Neutrophil (primary cell): ENCODE data around the gene FFAR4.

Experiments used
- H3K27ac ChIP-seq: fragments of 200-600 bp; sonication (generic); 2 replicates; pipeline ENCODE4 v1.5.1; 2016; ENCODE audit warnings: mild to moderate bottlenecking, moderate library complexity
- H3K27me3 ChIP-seq: fragments of 200-600 bp; sonication (generic); 2 replicates; pipeline ENCODE4 v1.6.0; 2016; ENCODE audit warnings: mild to moderate bottlenecking
- H3K36me3 ChIP-seq: fragments of 200-600 bp; sonication (generic); 2 replicates; pipeline ENCODE4 v1.5.1; 2017
- H3K4me1 ChIP-seq, 2 experiments: fragments of 200-600 bp in 1 of 2; sonication (generic) in 1 of 2; 1 replicate in 1 of 2; 2 replicates in 1 of 2; pipeline versions ENCODE4 v1.5.1 to v1.6.1; 2013 to 2016; ENCODE audit warnings: low read depth in 1 of 2, low read length in 1 of 2, mild to moderate bottlenecking in 1 of 2, moderate library complexity in 1 of 2; ENCODE audit not compliant: control insufficient read depth in 1 of 2, insufficient read depth in 1 of 2
- H3K4me3 ChIP-seq, 2 experiments: fragments of 200-600 bp in 1 of 2; sonication (generic) in 1 of 2; 1 replicate in 1 of 2; 2 replicates in 1 of 2; pipeline ENCODE4 v1.5.1; 2013 to 2016; ENCODE audit warnings: low read depth in 1 of 2, low read length in 1 of 2, mild to moderate bottlenecking in 1 of 2, moderate library complexity in 1 of 2
- H3K9me3 ChIP-seq: fragments of 200-600 bp; sonication (generic); 2 replicates; pipeline ENCODE4 v1.5.1; 2016
- TF ChIP-seq, protein P1 (sequence below): fragments of 200-600 bp; sonication (generic); IDR thresholded peaks from 2 replicates; pipeline ENCODE4 v1.5.1; 2016; ENCODE audit warnings: antibody characterized with exemption

The FFAR4 gene

DNA sequence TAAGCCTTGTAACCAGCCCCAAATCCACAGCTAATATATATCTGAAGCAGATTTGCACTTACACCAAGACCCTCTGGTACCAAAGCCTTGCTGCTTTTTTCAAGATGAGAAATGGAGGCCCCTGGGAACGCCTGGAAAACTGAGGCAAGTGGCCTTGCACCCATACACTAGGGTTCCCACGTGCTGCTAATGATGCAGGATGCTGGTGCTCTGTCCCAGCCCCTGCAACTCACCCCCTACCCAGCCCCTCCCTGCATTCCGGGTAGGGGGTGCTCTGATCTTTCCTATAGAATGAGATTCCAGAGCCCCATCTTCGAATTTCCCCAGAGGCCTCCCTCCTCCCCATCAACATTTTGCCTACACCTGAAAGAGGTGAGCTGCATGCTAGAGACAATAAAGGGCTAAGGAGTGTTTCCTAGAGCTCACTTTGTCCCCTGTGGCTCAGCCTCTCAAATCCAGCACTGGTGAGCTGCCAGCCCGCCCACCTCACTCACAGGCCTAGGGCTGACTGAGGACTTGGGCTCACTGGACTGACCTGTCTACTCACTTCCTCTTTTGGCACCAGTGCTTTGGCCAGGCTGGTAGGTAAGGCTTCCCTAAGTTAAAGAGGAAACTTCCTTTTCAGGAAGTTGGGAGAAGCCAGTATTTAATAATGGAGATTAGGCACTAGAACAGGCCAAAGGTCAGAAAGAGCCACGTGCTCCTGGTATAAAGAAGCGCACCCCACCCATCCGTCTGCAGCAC, 24.8 kb downstream of the FFAR4 start:
- H3K4me3 ChIP-seq: no peak overlapping the region
- no peaks in the 10 kb centered on the region for H3K36me3 ChIP-seq
- H3K27ac ChIP-seq: no peak overlapping the region
- H3K9me3 ChIP-seq: no peaks in the 10 kb centered on the region
- no peaks in the 10 kb centered on the region for H3K4me1 ChIP-seq
- TF ChIP-seq, protein P1, sequence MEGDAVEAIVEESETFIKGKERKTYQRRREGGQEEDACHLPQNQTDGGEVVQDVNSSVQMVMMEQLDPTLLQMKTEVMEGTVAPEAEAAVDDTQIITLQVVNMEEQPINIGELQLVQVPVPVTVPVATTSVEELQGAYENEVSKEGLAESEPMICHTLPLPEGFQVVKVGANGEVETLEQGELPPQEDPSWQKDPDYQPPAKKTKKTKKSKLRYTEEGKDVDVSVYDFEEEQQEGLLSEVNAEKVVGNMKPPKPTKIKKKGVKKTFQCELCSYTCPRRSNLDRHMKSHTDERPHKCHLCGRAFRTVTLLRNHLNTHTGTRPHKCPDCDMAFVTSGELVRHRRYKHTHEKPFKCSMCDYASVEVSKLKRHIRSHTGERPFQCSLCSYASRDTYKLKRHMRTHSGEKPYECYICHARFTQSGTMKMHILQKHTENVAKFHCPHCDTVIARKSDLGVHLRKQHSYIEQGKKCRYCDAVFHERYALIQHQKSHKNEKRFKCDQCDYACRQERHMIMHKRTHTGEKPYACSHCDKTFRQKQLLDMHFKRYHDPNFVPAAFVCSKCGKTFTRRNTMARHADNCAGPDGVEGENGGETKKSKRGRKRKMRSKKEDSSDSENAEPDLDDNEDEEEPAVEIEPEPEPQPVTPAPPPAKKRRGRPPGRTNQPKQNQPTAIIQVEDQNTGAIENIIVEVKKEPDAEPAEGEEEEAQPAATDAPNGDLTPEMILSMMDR: no peak
- no peaks in the 10 kb centered on the region for H3K27me3 ChIP-seq

DNA sequence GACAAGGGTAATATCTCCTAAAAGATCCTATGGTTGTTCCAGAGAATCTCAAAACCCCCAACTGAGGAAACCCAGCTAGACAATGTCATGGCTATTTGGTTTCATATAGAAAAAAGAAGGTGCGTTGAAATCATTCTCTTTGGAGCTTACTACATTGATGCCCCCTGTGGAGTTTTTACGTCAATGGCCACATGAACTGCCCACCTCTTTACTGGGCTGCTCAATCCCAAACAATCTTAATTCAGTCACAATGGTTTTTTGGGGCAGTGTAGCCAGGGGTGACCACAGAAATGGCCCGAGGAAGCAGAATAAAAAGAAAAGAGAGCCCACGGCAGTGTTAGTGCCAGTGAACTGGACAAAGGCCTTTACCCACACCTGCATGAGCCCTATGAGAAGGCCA, 26.8 kb downstream of the FFAR4 start:
- no peaks in the 10 kb centered on the region for H3K9me3 ChIP-seq
- H3K27ac ChIP-seq: no peak overlapping the region
- H3K36me3 ChIP-seq: no peaks in the 10 kb centered on the region
- peaks cover 3% of the 10 kb centered on the region for H3K27me3 ChIP-seq
- H3K4me1 ChIP-seq: no peaks in the 10 kb centered on the region
- no peak overlapping the region for H3K4me3 ChIP-seq
- TF ChIP-seq, protein P1: no peak

DNA sequence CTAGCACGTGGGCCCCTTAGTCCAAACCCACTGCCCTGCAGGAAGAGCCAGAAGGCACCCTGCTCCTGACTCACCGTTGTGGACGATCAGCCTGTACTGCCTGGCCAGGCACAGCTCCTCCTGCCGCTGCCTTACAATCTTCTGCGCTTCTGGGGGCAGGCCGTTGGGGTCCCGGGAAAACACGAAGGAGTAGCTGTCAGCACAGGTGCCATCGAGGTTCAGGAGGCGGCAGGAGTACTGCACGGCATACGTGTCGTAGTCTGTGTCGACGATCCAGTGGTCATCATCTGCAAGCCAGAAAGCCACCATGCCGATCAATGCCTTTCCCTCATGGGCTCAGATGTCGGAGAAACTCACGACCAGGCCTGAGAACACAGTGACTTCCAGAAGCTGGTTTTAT, 27.3 kb downstream of the FFAR4 start:
- Histone ChIP-seq H3K4me3 (no peak overlapping the region), H3K27me3 (peaks cover 8% of the 10 kb centered on the region), H3K9me3 (no peaks in the 10 kb centered on the region), H3K4me1 (no peaks in the 10 kb centered on the region), H3K36me3 (no peaks in the 10 kb centered on the region), H3K27ac (no peak overlapping the region)
- TF ChIP-seq, protein P1: no peak

DNA sequence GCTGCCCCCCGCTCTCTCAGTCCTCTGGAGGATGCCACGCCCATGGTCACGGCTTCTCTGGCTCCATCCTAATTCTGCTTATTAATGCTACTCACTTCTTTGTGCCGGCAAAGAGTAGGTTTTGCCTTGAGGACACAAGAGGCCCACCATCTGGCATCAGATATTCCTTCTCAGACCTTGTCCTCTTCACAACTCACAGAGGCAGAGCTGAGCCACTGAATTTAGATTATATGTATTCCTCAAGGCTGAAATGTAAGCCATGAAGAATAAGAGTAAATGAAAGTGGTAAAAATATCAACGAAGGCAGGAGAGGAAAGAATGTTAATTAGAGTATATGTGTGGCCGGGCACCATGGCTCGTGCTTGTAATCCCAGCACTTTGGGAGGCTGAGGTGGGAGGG, 28.1 kb downstream of the FFAR4 start:
- H3K27ac ChIP-seq: no peak overlapping the region
- TF ChIP-seq, protein P1: no peak
- H3K4me3 ChIP-seq: no peak overlapping the region
- no peaks in the 10 kb centered on the region for H3K36me3 ChIP-seq
- H3K9me3 ChIP-seq: no peaks in the 10 kb centered on the region
- no peaks in the 10 kb centered on the region for H3K4me1 ChIP-seq
- peaks cover 16% of the 10 kb centered on the region for H3K27me3 ChIP-seq

DNA sequence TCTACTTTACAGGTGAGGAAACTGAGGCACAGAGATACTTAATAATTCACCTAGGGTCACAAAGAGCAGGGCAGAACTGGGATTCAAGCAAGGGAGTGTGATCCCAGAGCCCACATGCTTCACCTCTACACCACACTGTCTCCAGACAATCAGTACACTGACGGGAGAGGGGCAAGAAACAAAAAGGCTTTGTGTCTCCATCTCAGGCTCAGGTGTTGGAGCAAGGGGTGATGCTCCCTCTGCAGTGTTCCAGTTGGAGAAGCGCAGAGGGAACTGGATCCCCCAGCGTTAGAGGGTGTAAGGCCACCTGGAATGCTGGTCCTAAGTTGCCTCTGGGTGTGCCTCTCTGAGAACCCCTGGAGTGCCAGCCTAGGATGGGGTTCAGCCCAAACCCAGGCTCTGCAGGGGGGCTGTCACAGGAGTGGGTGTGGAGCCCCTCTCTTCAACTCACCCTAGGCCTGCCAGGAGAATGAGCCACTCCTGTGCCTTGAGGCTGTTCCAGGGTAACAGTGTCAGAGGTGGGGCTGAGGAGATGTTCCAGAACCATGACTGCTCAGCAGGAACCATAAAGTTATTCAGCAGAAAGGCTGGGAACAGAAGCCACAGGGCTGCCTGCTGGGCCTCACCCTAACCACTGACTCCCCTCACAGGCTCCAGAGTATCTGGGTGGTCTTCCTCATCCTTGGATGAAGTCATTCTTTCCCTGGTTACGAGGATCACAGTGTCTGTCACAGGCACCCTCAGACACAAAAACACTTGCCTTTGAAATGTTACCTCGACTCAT, 29.1 kb downstream of the FFAR4 start:
- Histone ChIP-seq H3K36me3 (no peaks in the 10 kb centered on the region), H3K4me1 (no peaks in the 10 kb centered on the region), H3K9me3 (no peaks in the 10 kb centered on the region), H3K27ac (no peak overlapping the region), H3K27me3 (peaks cover 26% of the 10 kb centered on the region), H3K4me3 (no peak overlapping the region)
- TF ChIP-seq, protein P1: no peak
